Vagina (tissue), 2 donors: ENCODE data around the gene EEF1AKMT3. TPM values are rescaled to one million over a fixed set of nuclear protein-coding genes. Genes with fewer than 3 reads are reported as not detected.

Experiments
- DNase-seq, 2 donors: peaks; one replicate each; pipeline ENCODE4 v3.0.0-alpha.2; 2017; ENCODE audit errors: extremely low spot score in 2 of 2
- H3K27ac ChIP-seq: fragments of 200-600 bp; sonication (generic); one replicate; pipeline ENCODE4 v1.5.1; 2019
- H3K27me3 ChIP-seq: fragments of 200-600 bp; sonication (generic); one replicate; pipeline ENCODE4 v1.5.1; 2019
- H3K36me3 ChIP-seq, 2 donors: fragments of 200-600 bp; sonication (generic); one replicate each; pipeline ENCODE4 v1.5.1; 2017 to 2019
- H3K4me1 ChIP-seq: fragments of 200-600 bp; sonication (generic); one replicate; pipeline ENCODE4 v1.5.1; 2019
- H3K4me3 ChIP-seq, 2 donors: fragments of 200-600 bp; sonication (generic); 1 replicate in 1 of 2; 2 replicates in 1 of 2; pipeline ENCODE4 v1.5.1; 2016 to 2019
- H3K9me3 ChIP-seq: fragments of 200-600 bp; sonication (generic); one replicate; pipeline ENCODE4 v1.5.1; 2019
- POLR2A ChIP-seq, 2 donors: fragments of 450-650 bp; IDR thresholded peaks; one replicate each; pipeline ENCODE4 v1.6.1; 2017; ENCODE audit warnings: antibody characterized with exemption in 2 of 2, mild to moderate bottlenecking in 2 of 2, moderate library complexity in 2 of 2
- POLR2AphosphoS5 ChIP-seq, 2 donors: sonication (generic); formaldehyde crosslinking; IDR thresholded peaks; one replicate each; pipeline ENCODE4 v1.9.0; 2017; ENCODE audit warnings: antibody characterized with exemption in 2 of 2, mild to moderate bottlenecking in 2 of 2, low read depth in 1 of 2; ENCODE audit not compliant: insufficient read depth in 1 of 2
- intact Hi-C: fragments of 100-400 bp; cut with DNase I; formaldehyde crosslinking; loops from one replicate; pipeline ENCODE4 v1.15.1; 2023
- total RNA-seq: library from RNA; depleted of rRNA; stranded (reverse); fragments of >200 nt; gene quantifications from one replicate; pipeline ENCODE4 v1.2.3, GENCODE V29; 2016
- TF ChIP-seq, protein P1 (sequence below), 3 experiments: fragments of 450-650 bp in 2 of 3; fragments of 200-600 bp in 1 of 3; sonication (generic) in 1 of 3; IDR thresholded peaks; one replicate each; pipeline ENCODE4 v1.5.1; 2017 to 2019; ENCODE audit warnings: antibody characterized with exemption in 3 of 3, mild to moderate bottlenecking in 2 of 3, moderate library complexity in 2 of 3

EEF1AKMT3 gene
- total RNA-seq, 1 donor from 2014 or later, result 9.3 TPM

DNA sequence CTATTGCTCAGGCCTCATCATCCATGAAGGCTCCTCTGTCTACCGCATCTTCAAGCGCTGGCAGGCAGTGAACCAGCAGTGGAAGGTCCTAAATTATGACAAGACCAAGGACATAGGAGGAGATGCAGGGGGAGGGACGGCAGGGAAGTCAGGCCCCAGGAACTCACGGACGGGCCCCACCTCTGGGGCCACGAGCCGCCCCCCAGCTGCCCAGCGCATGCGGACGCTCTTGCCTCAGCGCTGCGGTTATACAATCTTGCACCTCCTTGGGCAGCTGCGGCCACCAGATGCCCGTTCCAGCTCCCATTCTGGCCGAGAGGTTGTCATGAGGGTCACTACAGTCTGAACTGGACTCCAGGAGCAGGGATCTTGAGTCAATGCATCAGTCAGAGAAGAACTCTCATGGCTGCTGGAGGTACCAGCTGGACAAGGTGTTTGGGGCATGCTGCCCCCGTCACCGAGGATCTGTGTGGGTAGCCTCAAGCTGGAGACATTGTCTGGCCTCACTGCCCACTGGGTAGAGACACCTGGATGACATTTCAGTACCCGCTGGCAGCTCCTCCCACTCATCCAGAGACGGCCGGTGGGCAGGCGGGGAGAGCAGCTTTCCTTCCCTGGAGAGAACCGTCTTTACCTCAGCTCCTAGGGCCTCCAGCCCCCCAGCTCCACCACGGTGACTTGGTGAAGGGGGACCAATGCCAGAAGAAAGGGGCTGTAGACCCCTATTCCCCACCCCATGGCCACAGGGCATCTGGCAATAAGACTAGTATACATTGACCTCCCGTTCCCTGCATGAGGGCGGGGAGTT, 13.7 kb upstream of the EEF1AKMT3 start:
- no peak overlapping the region for H3K27ac ChIP-seq
- H3K36me3 ChIP-seq, result no peaks in the 10 kb centered on the region
- no peak for DNase-seq
- no peaks in the 10 kb centered on the region for H3K9me3 ChIP-seq
- H3K4me3 ChIP-seq, result no peak overlapping the region
- intact Hi-C loops, result no loop called here
- peaks cover 21% of the 10 kb centered on the region for H3K4me1 ChIP-seq
- H3K27me3 ChIP-seq, result peaks cover 3% of the 10 kb centered on the region
- TF ChIP-seq POLR2A (IDR thresholded peaks at IDR 0.05) (no peak), POLR2AphosphoS5 (IDR thresholded peaks at IDR 0.05; ENCODE audit: insufficient read depth in 1 of 2, low read depth in 1 of 2) (no peak)
- TF ChIP-seq, protein P1, sequence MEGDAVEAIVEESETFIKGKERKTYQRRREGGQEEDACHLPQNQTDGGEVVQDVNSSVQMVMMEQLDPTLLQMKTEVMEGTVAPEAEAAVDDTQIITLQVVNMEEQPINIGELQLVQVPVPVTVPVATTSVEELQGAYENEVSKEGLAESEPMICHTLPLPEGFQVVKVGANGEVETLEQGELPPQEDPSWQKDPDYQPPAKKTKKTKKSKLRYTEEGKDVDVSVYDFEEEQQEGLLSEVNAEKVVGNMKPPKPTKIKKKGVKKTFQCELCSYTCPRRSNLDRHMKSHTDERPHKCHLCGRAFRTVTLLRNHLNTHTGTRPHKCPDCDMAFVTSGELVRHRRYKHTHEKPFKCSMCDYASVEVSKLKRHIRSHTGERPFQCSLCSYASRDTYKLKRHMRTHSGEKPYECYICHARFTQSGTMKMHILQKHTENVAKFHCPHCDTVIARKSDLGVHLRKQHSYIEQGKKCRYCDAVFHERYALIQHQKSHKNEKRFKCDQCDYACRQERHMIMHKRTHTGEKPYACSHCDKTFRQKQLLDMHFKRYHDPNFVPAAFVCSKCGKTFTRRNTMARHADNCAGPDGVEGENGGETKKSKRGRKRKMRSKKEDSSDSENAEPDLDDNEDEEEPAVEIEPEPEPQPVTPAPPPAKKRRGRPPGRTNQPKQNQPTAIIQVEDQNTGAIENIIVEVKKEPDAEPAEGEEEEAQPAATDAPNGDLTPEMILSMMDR (IDR thresholded peaks at IDR 0.05), result no peak

DNA sequence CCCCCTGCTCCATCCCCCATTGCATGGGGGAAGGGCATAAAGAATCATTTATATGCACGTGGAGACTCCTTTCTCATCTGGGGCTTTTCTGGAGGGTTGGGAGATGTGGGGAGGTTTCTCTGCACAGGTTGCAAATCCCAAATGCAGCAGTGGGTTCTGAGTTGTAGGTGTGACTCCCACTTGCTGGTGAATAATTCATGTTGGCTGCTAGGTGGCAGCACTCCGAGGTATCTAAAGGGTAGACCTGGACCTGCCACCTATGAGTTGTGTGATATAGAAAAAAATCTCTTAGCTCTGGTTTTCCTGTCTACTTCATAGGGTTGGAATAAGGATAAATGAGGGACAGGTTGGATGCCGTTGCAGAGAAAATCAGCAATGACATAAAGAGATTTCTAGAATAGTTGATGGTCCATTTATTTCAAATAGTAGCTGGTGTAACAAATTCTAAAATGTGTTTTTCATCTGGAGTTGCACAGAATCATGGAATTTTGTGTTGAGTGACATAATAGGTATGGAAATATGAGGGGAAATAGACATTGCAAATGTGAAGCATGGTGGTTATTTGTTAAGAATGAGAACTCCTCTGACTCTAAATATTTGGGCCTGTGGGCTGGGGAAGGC, 12.9 kb upstream of the EEF1AKMT3 start:
- H3K36me3 ChIP-seq, result no peaks in the 10 kb centered on the region
- no peak overlapping the region for H3K27ac ChIP-seq
- intact Hi-C loops, result no loop called here
- TF ChIP-seq, protein P1 (IDR thresholded peaks at IDR 0.05), result no peak
- TF ChIP-seq POLR2A (IDR thresholded peaks at IDR 0.05) (no peak), POLR2AphosphoS5 (IDR thresholded peaks at IDR 0.05; ENCODE audit: insufficient read depth in 1 of 2, low read depth in 1 of 2) (no peak)
- no peak for DNase-seq
- peaks cover 10% of the 10 kb centered on the region for H3K27me3 ChIP-seq
- peaks cover 17% of the 10 kb centered on the region for H3K4me1 ChIP-seq
- H3K4me3 ChIP-seq, result no peak overlapping the region
- no peaks in the 10 kb centered on the region for H3K9me3 ChIP-seq

DNA sequence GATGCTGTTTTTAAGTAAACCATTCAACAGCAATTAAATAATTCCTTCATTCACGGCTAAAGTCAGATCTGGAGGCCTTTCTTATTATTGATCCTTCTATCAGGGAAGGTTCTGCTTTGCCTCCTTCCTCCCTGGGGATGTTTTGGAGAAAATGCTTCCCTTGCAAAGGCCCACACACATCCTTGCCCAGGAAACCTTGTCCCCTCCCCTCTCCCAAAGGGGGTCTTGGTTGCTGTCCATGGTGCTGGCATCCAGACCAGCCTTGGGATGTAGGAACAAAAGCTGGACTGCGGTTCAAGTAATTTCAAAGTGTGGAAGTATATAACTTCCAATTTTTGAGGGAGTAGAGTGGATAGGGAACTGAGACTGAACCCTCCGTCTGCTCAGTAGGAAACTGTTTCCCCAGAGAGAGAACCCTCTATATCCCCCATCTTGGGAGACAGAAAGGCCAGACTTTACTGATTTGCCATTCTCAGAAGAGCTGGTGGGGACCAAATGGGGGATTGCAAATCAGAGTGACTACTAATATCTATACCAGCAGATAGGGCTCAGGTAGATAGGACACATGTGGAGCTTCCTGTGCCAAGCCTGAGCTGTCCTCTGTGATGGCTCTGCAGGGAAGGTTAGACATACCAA, 11.9 kb upstream of the EEF1AKMT3 start:
- Histone ChIP-seq H3K9me3 (no peaks in the 10 kb centered on the region), H3K27ac (no peak overlapping the region), H3K4me1 (peaks cover 23% of the 10 kb centered on the region), H3K27me3 (peaks cover 15% of the 10 kb centered on the region), H3K36me3 (no peaks in the 10 kb centered on the region), H3K4me3 (no peak overlapping the region)
- TF ChIP-seq, protein P1 (IDR thresholded peaks at IDR 0.05), result no peak
- no peak for TF ChIP-seq POLR2A (IDR thresholded peaks at IDR 0.05)
- TF ChIP-seq POLR2AphosphoS5 (IDR thresholded peaks at IDR 0.05; ENCODE audit: insufficient read depth in 1 of 2, low read depth in 1 of 2), result no peak
- no peak for DNase-seq
- intact Hi-C loops, result no loop called here

- Histone ChIP-seq H3K4me3 (no peak overlapping the region), H3K9me3 (no peaks in the 10 kb centered on the region), H3K27me3 (peaks cover 20% of the 10 kb centered on the region), H3K36me3 (no peaks in the 10 kb centered on the region), H3K27ac (no peak overlapping the region), H3K4me1 (peaks cover 24% of the 10 kb centered on the region)
- TF ChIP-seq POLR2A (IDR thresholded peaks at IDR 0.05), result no peak
- no peak for TF ChIP-seq POLR2AphosphoS5 (IDR thresholded peaks at IDR 0.05; ENCODE audit: insufficient read depth in 1 of 2, low read depth in 1 of 2)
- TF ChIP-seq, protein P1 (IDR thresholded peaks at IDR 0.05), result no peak
- no peak for DNase-seq
- intact Hi-C loops, result no loop called here
Observed at GRCh38 chr12:57761391-57761998, 10.9 kb upstream of the EEF1AKMT3 start.
